HTR-8/SVneo (cell line): Measurements from ENCODE around the gene LTF.
A peak's percentile ranks its signal among the peaks of the same experiment; 100 is the strongest.

ENCODE experiments used
- DNase-seq: peaks from one replicate; pipeline ENCODE4 v3.0.0; 2011; ENCODE audit warnings: low spot score, mixed read lengths; ENCODE audit not compliant: insufficient read length
- FAIRE-seq: peaks from 2 replicates; lab custom pipeline; 2011; peaks lifted over from hg19 to GRCh38; lab: Jason Lieb, UNC

LTF gene

DNA sequence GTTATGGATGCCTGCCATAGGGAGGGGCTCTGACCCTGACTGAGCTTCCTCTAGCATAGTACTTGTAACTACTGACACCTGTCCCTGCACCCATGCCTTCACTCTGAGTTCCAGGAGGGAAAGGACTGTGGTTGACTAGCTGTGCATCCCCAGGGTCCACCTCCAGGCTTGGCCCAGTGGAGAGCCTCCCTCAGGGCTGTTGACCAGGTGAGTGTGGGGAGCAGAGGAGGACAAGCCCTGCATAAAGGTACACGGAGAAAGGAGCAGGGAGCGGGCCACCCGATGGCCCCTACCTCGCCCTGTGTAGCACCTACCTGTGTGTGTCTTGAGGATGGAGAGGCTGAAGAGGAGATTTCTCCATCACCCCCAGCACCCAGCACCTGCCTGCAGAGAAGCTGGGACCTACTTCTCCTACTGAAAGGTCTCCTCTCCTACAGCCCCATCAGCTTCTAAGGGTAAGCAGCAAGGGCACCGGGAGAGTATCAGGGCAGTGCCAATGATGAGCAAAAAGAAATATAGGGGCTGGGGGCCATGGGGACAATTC lies 6.7 kb upstream of the LTF start:
- no peak for DNase-seq
- no peak for FAIRE-seq

DNA sequence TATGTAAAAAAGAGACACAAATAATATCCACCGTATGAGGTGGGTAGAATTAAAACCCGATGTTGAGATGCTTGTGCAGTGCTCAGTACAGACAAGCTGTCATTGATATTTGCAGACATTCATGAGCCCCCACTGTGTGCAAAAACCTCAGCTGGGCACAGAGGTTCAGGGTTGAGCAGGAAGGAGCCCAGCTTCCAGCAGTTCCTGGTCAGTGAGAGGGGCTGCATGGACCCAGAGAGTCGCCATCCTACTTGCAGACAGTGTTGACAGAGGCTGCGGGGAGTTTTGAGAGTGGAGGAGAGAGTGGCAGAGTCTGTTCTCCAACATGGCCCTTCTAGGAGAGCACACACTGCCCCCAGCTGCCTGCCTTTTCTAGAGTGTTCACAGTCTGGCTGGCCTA lies 6.1 kb upstream of the LTF start:
- DNase-seq, result no peak

DNA sequence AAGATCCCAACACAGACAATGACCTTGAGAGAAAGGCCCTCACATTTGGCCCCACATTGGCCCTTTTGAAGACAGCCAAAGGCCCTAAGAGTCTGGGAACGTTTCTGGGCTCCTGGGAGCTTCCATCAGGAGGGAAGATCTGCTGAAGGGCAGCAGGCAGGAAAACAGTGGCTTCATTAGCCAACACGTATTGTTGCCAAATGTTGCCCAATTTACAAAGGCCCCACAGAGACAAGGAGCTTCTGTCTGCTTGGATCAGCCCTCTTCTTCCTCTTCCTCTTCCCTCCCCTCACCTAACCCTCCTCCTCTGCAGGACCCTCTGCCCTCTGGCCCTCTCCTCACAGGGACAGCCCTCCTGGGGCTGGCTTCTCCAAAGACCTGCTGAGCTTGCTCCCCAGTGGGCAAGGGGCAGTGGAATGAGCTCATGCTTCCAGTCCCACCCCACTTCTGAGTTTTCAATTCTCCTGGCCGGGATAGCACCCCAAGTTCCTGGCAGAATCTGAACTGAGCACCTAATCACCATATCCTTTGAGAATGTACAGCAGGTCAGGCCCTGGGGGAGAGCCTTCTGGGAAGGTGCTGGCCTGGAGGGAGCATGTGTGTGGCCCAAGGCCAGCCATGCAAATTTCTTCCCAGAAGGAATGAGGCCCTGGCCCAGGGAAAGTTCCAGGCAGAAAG lies 5.1 kb upstream of the LTF start:
- no peak for FAIRE-seq

More for the DNA sequence above, 6.1 kb upstream of the LTF start:
- no peak for FAIRE-seq

DNA sequence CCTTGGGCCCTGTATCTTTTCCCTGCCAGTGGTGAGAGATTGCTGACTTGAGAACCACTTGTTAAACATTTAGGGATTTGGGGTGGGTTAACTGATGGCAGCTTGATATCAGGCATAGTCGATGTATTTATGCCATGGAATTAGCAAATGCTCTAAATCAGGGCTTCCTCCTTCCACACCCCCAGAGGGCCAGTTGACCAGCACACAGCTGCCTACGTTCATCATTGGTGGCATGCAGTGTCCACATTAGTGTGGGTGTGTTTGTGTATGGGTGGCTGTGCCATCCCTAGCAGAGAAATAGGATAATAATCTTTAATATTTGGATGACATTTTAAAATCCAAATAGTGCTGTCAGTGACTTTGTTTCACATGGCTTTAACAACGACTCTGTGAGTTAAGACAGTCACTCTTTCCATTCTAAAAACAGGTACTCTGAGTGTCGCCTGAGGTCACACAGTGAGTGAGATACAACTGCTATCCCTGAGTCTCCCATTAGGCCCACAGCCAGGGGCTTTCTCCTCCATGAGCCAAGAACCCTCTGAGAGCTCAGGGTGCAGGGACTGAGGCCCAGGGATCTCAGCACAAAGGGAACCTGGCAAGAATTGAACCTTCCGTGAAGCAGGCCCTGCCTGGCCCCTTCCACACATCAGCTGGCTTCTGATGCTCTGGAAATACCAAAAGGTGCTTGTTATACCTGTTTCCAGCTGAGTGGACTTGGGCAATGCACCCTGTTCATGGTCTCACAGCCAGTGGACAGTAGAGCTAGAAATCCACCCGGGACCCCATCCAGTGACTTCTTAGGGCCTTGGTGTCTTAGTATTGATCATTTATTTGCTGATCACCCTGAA lies 4.3 kb upstream of the LTF start:
- DNase-seq (no peak), FAIRE-seq (no peak)

More for the DNA sequence above, 5.1 kb upstream of the LTF start:
- DNase-seq, result no peak

DNA sequence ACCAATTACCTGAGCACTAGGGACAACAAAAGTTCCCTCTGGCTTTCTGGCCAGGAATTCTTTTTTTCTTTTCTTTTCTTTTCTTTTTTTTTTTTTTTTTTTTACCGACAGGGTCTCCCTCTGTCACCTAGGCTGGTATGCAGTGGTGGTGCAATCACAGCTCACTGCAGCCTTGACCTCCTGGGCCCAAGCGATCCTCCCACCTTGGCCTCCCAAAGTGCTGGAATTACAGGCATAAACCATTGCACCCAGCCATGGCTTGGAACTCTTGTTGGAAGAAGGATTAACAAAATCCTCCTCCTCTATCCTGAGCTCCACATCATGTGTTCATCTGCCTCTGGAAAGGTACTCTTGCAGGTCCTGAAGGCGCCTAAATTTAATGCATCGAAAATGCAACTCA lies 2.9 kb upstream of the LTF start:
- no peak for DNase-seq
- no peak for FAIRE-seq

DNA sequence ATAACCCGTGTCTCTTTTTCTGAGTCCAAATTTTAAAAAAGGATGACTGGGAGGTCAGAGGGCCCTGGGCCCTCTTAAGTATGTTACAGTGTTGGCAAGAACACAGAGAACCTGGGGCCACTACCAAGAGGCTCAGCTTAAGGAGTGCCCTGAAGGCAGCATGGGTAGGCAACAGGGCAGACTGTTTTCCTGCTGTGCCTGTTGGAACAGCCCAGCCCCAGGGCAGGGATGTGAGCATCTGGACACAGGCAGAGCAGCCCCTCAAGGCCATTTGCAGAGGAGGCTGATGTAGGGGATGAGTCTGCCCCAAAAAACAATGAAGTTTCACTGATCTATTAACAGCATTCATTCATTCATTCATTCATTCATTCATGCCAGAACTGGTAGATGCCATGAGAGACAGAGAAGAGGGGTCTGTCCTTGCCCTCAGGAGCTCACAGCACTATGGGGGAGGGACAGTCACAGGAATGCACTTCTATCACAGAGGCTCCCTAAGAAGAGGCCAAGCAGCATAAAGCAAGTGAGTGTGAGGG lies 2.2 kb upstream of the LTF start:
- DNase-seq, result no peak
- no peak for FAIRE-seq

GRCh38 chr3:46466273-46466672 lies 1.6 kb upstream of the LTF start:
- DNase-seq, result no peak
- FAIRE-seq, result no peak

- FAIRE-seq, result no peak
These were observed 453 bp upstream of the LTF start for GRCh38 chr3:46465196-46465520.

DNA sequence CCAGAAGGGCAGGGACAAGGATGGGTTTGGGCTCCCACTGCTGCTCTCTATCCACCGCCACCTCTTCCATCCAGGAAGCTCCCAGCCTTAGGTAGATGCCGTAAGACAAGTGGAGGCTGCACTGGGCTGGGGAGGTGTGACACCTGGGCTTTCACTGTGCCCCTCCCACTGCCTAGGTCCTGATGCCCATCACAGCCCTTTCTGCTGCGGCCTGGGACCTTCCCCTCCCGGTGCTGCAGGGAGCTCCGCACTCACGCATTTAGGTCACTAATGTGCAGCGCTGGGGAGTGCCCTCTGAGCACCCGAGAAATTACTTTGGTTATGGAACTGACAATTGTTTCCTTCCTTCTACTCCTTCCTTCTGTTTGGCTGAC lies 850 bp downstream of the LTF start:
- FAIRE-seq (no peak), DNase-seq (no peak)

More at GRCh38 chr3:46465196-46465520, 453 bp upstream of the LTF start:
- DNase-seq, result no peak

DNA sequence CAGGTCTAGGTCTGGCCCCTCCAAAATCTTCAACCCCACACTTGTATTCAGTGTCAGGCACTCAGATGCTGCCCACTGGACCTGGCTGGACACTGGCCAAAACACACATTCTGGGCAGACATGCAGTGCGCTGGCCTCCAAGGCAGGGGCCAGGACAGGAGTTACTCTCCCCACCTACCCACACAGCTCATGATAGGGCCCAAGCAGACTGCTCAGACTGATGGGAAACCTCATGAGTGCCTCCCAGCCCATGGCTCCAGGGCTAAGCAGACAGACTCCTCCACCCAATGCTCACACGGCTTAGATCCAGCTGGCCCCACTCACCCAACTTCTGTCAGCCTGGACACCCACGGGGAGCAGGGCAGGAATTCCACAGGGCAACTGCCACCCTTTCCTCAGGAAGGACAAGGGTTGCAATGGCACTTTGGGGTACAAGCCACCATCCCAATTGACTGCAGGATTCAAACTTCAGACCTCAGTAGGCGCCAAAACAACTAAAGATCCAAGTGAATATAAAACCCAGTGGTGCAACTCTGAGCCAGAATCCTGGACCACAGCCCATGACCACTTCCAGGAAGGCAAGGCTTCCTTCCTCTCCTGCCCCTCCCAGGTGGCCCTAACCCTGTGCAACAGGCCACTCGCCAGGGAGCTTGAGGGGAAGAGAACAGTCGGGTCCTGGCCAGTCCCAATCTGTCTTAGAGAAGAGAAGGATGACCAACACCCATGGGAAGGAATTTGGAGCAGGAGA lies 1.4 kb downstream of the LTF start:
- no peak for DNase-seq
- FAIRE-seq, result no peak

DNA sequence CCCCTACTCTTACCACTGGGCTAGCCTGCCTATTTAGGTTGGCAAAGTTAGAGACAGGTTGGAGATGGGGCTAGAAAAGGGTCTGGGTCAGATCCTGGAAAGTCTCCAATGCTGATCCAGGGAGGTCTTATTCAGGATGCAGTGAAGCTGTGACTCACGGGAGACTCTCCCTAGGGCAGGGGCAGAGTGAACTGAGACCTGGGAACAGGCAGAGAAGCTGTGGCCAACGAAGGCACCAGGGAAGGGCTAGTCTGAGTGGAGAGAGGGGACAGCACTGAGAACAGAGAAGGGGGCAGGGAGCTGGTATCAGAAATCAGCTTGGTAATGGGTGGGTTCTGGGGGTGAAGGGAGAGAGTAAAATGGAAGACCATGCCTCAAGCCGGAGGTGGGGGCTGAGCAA lies 2.2 kb downstream of the LTF start:
- FAIRE-seq (no peak), DNase-seq (no peak)

- DNase-seq (peak; percentile 31), FAIRE-seq (no peak)
These were observed 2.6 kb downstream of the LTF start for GRCh38 chr3:46462111-46462510.

DNA sequence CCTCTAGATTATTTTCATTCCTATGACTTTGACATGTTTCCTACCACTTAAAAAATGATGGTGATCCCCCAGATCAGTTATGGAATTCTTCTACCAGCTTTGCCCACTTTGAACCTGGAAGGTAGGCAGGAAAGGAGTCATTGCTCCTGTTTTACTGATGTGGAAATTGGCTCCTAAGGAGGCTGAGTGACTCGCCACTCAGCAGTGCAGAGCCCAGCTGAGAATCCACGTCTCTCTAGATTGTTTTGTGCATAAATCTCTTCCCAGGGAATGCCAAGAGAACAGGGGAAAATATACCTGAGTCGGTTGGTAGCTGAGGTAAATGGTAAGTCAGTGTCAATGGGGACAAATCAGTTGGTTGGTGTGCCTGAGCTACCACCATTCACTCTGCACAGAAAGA lies 4.7 kb downstream of the LTF start:
- no peak for FAIRE-seq
- DNase-seq, result no peak

GRCh38 chr3:46456118-46456517 lies 8.6 kb downstream of the LTF start:
- FAIRE-seq, result no peak
- DNase-seq, result no peak

- FAIRE-seq (no peak), DNase-seq (no peak)
These were observed 9.2 kb downstream of the LTF start for GRCh38 chr3:46455231-46456115.

DNA sequence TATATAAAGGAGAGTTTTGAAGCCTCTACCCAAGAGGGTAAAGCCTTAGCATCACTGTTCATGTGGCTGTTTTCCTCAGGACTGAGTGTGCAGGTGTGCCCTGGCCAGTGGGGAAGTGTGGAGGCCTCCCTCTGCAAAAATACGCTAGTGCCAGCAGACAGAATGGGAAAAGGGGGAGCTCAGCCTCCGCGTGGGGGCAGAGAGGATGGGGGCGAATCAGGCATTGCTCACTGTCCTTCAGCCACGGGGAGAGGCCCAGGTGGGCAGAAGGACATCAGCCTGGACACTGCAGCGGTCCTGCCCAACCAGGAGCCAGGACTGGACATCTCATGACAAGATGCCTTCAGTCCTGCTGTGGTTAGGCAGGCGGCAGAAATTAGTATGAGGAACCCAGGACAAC lies 10.1 kb downstream of the LTF start:
- no peak for FAIRE-seq
- no peak for DNase-seq

DNA sequence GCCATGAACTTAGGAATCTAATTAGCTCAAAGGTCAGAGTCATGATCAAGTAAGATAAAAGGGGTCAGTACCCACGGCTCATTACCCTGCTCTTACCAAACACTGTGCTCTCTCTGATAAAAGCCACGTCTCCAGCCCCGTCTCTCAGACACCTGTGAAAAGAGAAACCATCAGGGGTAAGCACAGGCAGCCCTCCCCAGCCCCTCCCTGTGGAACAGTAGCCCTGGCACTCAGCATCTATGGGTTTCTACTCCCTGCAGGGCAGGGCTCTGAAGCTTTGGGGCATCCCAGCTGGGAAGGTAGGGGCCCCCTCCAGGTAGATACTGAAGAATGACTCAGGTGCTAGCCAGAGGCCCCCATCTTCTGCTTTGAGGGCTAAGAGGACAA lies 10.5 kb downstream of the LTF start:
- FAIRE-seq, result no peak
- no peak for DNase-seq

DNA sequence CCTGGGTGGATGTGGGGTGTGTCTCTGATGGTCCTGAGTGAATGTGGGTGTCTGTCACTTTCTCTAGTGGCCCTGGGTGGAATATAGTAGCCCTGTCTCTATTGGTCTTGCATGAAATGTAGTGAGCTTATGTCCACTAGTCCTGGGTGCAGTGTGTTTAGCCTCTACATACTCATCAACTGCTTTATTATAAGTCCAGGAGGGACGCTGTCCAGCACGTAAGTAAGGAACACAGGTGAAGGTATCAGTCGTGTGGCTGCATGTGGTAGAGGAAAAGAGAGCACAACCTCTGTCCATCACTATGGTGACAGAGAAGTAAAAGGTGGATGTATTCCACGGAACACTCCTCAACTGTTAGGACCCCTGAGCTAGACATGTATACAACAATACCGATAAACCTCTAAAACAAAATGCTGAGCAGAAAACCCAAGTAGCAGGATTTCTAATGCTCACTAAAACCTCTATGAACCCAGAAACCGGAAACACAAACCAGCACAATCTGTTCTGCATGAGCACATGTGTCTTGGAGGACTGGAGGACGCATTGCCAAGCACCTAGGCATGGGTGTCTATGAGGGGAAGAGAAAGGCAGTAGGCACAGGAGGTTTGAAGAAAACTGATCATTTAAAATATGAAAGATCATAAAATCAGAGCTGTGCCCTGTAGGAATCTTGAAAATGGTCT lies 11.0 kb downstream of the LTF start:
- DNase-seq, result no peak
- FAIRE-seq, result no peak
